Heart right ventricle (tissue), 16 donors: Measurements from ENCODE around the gene CHRDL1. TPM values are rescaled to one million over a fixed set of nuclear protein-coding genes. Genes with fewer than 3 reads are reported as not detected.
A peak's percentile ranks its signal among the peaks of the same experiment; 100 is the strongest.
"Not testable (repeated sequence)": the region's sequence is repeated elsewhere in the genome, so short reads cannot be mapped to it uniquely, and the experiment has no call there.

Experiments used
- ATAC-seq, 8 donors: fragments of 200-7000 bp; cut with Tn5 transposase; one replicate each; pipeline ENCODE4 v1.9.1; 2020; ENCODE audit warnings: mild to moderate bottlenecking in 8 of 8, moderate library complexity in 8 of 8, moderate number of reproducible peaks in 1 of 8
- DNase-seq, 2 donors: peaks; one replicate each; pipeline ENCODE4 v3.0.0-alpha.2; 2020
- H3K27ac ChIP-seq, 10 donors: fragments of 200-600 bp; sonication (generic) in 2 of 10; one replicate each; pipeline versions ENCODE4 v1.5.0 to v1.8.0; 2020 to 2022; ENCODE audit warnings: mild to moderate bottlenecking in 3 of 10
- H3K27me3 ChIP-seq, 7 donors: fragments of 200-600 bp; one replicate each; pipeline ENCODE4 v1.8.0; 2021 to 2022; ENCODE audit warnings: mild to moderate bottlenecking in 2 of 7
- H3K36me3 ChIP-seq, 9 donors: fragments of 200-600 bp; sonication (generic) in 1 of 9; one replicate each; pipeline versions ENCODE4 v1.5.0 to v1.8.0; 2020 to 2022; ENCODE audit warnings: mild to moderate bottlenecking in 2 of 9
- H3K4me1 ChIP-seq, 9 donors: fragments of 200-600 bp; sonication (generic) in 1 of 9; one replicate each; pipeline versions ENCODE4 v1.5.0 to v1.8.0; 2020 to 2022; ENCODE audit warnings: mild to moderate bottlenecking in 4 of 9
- H3K4me3 ChIP-seq, 10 donors: fragments of 200-600 bp; sonication (generic) in 2 of 10; one replicate each; pipeline versions ENCODE4 v1.5.0 to v1.8.0; 2020 to 2022; ENCODE audit warnings: mild to moderate bottlenecking in 7 of 10, moderate library complexity in 2 of 10
- H3K9me3 ChIP-seq, 11 donors: fragments of 200-600 bp in 10 of 11; sonication (generic) in 2 of 11; one replicate each; pipeline versions ENCODE4 v1.5.0 to v1.8.0; 2013 to 2022; ENCODE audit warnings: mild to moderate bottlenecking in 2 of 11, control low read depth in 1 of 11, moderate library complexity in 1 of 11
- WGBS, 2 donors: extraction: QIAGEN DNeasy Blood & Tissue Kit; methylation state at CpG; one replicate each; pipeline ENCODE4 v1.1.7; 2013; ENCODE audit warnings: inconsistent platforms in 1 of 2; 5-methylcytosine and 5-hydroxymethylcytosine counted together
- intact Hi-C, 10 donors: fragments of 100-400 bp; cut with DNase I; formaldehyde crosslinking; loops; one replicate each; pipeline versions ENCODE4 v1.11.1 to v1.14.2; 2022
- polyA plus RNA-seq, 2 donors: library from polyadenylated mRNA; stranded (reverse); fragments of 200-250 nt; gene quantifications; one replicate each; pipeline ENCODE4 v1.2.3, GENCODE V29; 2013
- total RNA-seq, 10 donors: library from RNA; stranded (reverse); fragmentation: NEBNext Ultra II Directional in 3 of 10; extraction: Animal tissue kit (Norgen Biotek cat#: 25700) in 3 of 10; gene quantifications; one replicate each; pipeline versions ENCODE4 v1.2.1 to v1.2.4, GENCODE V29; 2021 to 2023
- TF ChIP-seq, protein P1 (sequence below), 9 donors: fragments of 200-600 bp; sonication (generic) in 2 of 9; IDR thresholded peaks; one replicate each; pipeline versions ENCODE4 v1.5.0 to v1.8.0; 2021 to 2022; ENCODE audit warnings: antibody characterized with exemption in 9 of 9, mild to moderate bottlenecking in 5 of 9, moderate library complexity in 1 of 9
- donor health status: Arrhythmogenic right ventricular cardiomyopathy.
- donor health status: ischemic (EF 13 %, LVEDD 7.1; RV severe dilation, severe dysfunction).
- donor health status: healthy with polysubstance abuse.
- donor health status: DM: no; HTN: yes; CAD: no.
- donor health status: DM: no; HTN: no; CAD: no.
- donor health status: ischemic (EF 25% LVEDD 6.9; RV normal size, moderate dysfunction).
- donor health status: ischemic (EF 25% LVEDD 5.7; RV mildly dilated, moderate dysfunction).
- donor health status: healthy.
- donor health status: DM: yes; HTN: yes; CAD: no.
- donor health status: Ischemic cardiomyopathy.
- donor health status: ischemic (EF 35%, LVEDD 5.7; RV mildly dilated, moderate dysfunction).
- donor health status: nonischemic (EF 11% LVEDD 7.7; RV severe dilation, severe dysfunction).
- donor health status: DM: yes; HTN: yes; CAD: no.
- donor health status: PGD.
- donor health status: ischemic (EF 29% LVEDD 5.4; RV normal size, mild dysfunction).
- donor health status: nonischemic (EF 23%, LVEDD 6.1; RV moderate dilation, normal function).

Gene CHRDL1
- total and polyA plus RNA-seq, 12 donors, result 0.71 to 9.0 (median 2.6) TPM

DNA sequence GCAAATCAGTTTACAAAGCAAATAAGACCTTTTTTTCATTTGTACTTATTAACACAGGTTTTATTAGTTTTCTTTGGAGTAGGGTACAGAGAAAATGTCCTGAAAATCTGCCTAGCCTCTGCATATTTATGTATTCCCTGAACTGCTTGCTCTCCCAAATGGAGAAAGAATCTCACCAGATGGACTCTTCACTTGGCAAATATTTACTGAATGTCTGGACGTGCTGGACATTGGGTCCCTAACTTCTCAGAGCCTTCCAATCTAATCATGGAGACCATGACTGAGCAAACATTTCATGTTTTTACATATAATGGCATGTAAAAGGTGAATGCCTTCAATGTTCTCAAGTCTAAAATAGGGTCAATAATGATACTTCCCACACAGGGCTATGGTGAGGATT, 126.0 kb downstream of the CHRDL1 start:
- intact Hi-C loops, result loop anchor here in 1 of 10 donors (5.0 kb wide), 1 partner anchor 217 kb away; no protein-coding TSS in a partner anchor
- H3K36me3 ChIP-seq, result no peaks in the 10 kb centered on the region
- TF ChIP-seq, protein P1, sequence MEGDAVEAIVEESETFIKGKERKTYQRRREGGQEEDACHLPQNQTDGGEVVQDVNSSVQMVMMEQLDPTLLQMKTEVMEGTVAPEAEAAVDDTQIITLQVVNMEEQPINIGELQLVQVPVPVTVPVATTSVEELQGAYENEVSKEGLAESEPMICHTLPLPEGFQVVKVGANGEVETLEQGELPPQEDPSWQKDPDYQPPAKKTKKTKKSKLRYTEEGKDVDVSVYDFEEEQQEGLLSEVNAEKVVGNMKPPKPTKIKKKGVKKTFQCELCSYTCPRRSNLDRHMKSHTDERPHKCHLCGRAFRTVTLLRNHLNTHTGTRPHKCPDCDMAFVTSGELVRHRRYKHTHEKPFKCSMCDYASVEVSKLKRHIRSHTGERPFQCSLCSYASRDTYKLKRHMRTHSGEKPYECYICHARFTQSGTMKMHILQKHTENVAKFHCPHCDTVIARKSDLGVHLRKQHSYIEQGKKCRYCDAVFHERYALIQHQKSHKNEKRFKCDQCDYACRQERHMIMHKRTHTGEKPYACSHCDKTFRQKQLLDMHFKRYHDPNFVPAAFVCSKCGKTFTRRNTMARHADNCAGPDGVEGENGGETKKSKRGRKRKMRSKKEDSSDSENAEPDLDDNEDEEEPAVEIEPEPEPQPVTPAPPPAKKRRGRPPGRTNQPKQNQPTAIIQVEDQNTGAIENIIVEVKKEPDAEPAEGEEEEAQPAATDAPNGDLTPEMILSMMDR (IDR thresholded peaks at IDR 0.05), result no peak
- H3K4me1 ChIP-seq, result no peaks in the 10 kb centered on the region
- H3K9me3 ChIP-seq, result no peaks in the 10 kb centered on the region
- ATAC-seq (no peak), DNase-seq (no peak)
- 26 to 56% methylated on average over 1 of the region's 1 CpG for WGBS, 2 donors
- H3K27me3 ChIP-seq, result peaks cover 0 to 23% (median 0%) of the 10 kb centered on the region in 7 donors
- H3K27ac ChIP-seq, result no peak overlapping the region
- no peak overlapping the region for H3K4me3 ChIP-seq

DNA sequence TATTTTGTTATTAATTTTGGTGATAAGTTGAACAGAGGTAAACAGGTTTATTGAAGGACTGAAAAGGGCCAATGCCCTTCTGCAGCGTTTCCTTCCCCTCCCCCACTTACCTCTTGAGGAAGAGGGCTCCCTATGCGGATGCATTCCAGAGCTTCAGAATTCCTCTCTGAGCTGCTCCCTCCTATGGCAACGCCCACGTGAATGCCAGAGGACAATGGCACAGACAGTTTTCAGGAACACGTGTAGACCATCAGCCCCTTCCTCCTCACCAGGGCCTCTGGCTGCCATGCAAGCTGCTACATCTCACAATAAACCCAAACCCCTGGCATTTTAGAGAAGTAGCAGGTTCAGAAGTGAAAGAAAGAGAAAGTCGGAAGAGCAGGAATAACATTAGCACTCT, 127.9 kb downstream of the CHRDL1 start:
- H3K4me3 ChIP-seq, result no peak overlapping the region
- peaks cover 0 to 23% (median 0%) of the 10 kb centered on the region in 7 donors for H3K27me3 ChIP-seq
- TF ChIP-seq, protein P1 (IDR thresholded peaks at IDR 0.05), result no peak
- H3K9me3 ChIP-seq, result no peaks in the 10 kb centered on the region
- DNase-seq, result no peak
- H3K27ac ChIP-seq, result no peak overlapping the region
- no peaks in the 10 kb centered on the region for H3K36me3 ChIP-seq
- H3K4me1 ChIP-seq, result no peaks in the 10 kb centered on the region
- 12 to 18% methylated on average over 6 of the region's 6 CpGs for WGBS, 2 donors
- no peak for ATAC-seq
- intact Hi-C loops, result loop anchor here in 1 of 10 donors (5.0 kb wide), 1 partner anchor 215 kb away; no protein-coding TSS in a partner anchor

DNA sequence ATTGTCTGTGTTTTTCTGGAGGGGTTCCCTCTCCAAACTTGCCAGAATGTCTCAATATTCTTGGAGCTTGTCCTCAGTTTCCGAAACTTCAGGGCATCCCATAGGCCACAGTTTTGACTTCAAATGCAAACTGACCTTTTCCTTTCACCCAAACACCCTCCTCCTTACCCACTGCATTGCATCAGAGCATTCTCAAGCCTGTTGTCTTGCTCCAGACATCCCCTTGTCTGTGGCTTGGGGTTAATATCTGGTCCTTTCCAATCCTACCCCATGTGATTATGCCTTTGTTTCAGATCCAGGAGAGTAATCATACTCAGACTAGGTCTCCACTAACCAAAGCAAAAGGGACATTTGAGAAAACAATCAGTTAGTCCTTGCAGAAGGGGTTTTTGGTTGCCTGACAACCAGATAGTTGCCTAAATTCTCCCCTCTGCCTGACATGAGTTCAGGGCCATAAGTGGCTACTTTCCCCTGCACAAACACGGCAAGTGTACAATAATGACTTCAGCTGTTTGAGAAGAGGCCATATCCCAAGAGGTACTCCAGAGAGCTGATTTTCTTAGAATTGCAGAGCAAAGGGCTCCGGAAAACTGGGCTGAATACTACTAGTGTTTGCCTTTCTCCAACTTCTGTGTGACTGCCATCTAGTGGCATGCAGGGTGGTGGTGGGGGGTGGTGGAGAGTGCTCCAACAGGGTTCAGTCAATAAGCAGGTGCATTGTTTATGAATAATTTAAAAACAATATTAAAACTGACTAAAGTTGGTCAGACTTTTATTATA, 130.2 kb downstream of the CHRDL1 start:
- no peak overlapping the region for H3K27ac ChIP-seq
- WGBS, 2 donors, result 38% methylated on average over 3 of the region's 3 CpGs
- ATAC-seq, result peak in 6 of 8 donors; percentile 29 to 68 (median 53)
- H3K4me1 ChIP-seq, result no peaks in the 10 kb centered on the region
- H3K4me3 ChIP-seq, result no peak overlapping the region
- H3K27me3 ChIP-seq, result peaks cover 0 to 21% (median 0%) of the 10 kb centered on the region in 7 donors
- DNase-seq, result peak in 1 of 2 donors; percentile 10
- TF ChIP-seq, protein P1 (IDR thresholded peaks at IDR 0.05), result peak in 7 of 9 donors; percentile 30 to 55 (median 35)
- H3K36me3 ChIP-seq, result no peaks in the 10 kb centered on the region
- no peaks in the 10 kb centered on the region for H3K9me3 ChIP-seq
- intact Hi-C loops, result loop anchor here in 2 of 10 donors (1.0 to 5.0 kb wide), 2 partner anchors 39 to 213 kb away; no protein-coding TSS in a partner anchor

DNA sequence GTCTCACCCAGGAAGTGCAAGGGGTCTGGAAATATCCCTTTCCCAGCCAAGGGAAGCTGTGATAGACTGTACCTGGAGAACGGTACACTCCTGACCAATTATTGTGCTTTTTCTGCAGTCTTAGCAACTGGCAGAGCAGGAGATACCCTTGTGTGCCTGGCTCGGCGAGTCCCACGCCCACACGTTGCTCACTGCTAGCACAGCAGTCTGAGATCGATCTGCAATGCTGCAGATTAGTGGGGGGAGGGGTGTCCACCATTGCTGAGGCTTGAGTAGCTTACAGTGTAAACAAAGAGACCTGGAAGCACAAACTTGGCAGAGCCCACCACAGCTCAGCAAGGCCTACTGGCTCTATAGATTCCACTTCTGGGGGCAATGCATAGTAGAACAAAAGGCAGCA, 138.5 kb downstream of the CHRDL1 start:
- Histone ChIP-seq H3K9me3 (peaks cover 0 to 18% (median 0%) of the 10 kb centered on the region in 11 donors), H3K36me3 (no peaks in the 10 kb centered on the region), H3K4me3 (no peak overlapping the region), H3K27ac (no peak overlapping the region), H3K27me3 (no peaks in the 10 kb centered on the region), H3K4me1 (no peaks in the 10 kb centered on the region)
- ATAC-seq (no peak), DNase-seq (no peak)
- intact Hi-C loops, result no loop called here
- WGBS, 2 donors, result 75 to 84% methylated on average over 6 of the region's 6 CpGs
- TF ChIP-seq, protein P1 (IDR thresholded peaks at IDR 0.05), result no peak

DNA sequence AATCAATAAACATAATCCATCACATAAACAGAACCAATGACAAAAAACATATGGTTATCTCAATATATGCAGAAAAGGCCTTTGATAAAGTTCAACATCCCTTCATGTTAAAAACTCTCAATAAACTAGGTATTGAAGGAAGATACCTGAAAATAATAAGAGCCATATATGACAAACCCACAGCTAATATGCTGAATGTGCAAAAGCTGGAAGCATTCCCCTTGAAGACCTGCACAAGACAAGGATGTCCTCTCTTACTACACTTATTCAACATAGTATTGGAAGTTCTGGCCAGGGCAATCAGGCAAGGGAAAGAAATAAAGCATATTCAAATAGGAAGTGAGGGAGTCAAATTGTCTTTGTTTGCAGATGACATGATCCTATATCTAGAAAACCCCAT, 141.3 kb downstream of the CHRDL1 start:
- DNase-seq, H3K4me3 ChIP-seq, ATAC-seq, H3K27ac ChIP-seq, H3K4me1 ChIP-seq, H3K27me3 ChIP-seq, H3K36me3 ChIP-seq, intact Hi-C loops: not testable (repeated sequence)
- peaks cover 0 to 20% (median 0%) of the 10 kb centered on the region in 11 donors for H3K9me3 ChIP-seq
